ENCODE data around the gene TOR4A. TPM values are rescaled to one million over a fixed set of nuclear protein-coding genes. Genes with fewer than 3 reads are reported as not detected.

The TOR4A gene
- total RNA-seq, 2 experiments from 2014 or later: 11.7 to 22.3 TPM

DNA sequence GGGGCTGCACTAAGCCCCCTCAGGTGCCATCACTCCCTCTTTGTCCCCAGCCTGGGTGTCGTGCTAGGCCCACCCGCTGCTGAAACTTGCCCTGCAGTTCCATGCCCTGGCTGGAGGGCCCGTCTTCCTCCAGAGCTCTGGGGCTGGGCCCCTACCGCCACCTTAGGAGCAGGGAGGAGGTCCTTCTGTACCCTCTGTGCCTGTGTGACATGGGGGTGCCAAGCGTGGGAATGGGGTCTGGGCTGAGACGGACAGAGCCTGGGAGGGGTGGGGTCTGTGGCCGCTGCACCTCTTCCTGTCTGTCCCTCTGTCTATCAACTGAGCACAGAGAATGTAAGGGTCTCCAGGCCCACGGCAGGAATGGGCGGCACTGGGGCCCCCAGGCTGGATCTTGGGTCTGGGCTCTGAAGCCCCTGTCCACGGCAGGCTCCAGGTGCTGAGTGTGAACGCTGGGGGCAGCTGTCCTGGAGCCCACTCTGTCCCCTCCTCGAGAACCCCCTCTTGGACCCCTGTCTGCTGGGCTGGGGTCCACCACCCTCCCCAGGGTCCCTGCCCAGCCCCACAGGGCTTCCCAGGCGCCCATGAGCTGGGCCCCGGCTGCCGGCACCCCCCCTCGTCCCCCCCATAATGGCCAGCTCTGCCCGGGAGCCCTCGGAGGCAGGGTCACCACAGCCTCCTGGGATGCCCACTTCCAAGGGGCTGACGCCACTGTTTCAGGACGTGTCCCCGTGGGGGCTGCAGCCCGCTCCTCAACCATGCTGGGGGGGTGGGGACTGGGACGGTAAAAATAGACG lies 40.4 kb downstream of the TOR4A start:
- TF ChIP-seq, protein P1, sequence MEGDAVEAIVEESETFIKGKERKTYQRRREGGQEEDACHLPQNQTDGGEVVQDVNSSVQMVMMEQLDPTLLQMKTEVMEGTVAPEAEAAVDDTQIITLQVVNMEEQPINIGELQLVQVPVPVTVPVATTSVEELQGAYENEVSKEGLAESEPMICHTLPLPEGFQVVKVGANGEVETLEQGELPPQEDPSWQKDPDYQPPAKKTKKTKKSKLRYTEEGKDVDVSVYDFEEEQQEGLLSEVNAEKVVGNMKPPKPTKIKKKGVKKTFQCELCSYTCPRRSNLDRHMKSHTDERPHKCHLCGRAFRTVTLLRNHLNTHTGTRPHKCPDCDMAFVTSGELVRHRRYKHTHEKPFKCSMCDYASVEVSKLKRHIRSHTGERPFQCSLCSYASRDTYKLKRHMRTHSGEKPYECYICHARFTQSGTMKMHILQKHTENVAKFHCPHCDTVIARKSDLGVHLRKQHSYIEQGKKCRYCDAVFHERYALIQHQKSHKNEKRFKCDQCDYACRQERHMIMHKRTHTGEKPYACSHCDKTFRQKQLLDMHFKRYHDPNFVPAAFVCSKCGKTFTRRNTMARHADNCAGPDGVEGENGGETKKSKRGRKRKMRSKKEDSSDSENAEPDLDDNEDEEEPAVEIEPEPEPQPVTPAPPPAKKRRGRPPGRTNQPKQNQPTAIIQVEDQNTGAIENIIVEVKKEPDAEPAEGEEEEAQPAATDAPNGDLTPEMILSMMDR (conservative IDR thresholded peaks at IDR 0.05; ENCODE audit: low read length): no peak
- no peak for TF ChIP-seq EZH2phosphoT487 (IDR thresholded peaks at IDR 0.05; ENCODE audit: borderline replicate concordance, low read depth, low read length)
- no peaks in the 10 kb centered on the region for H3K9me2 ChIP-seq (ENCODE audit: insufficient read depth, low read length)
- POLR2A ChIA-PET: interaction anchor here (0.7 kb wide), 1 partner anchor 378 kb away, joined by 3 read pairs; no protein-coding TSS in a partner anchor
- no peak for DNase-seq (ENCODE audit: low spot score)
- H3K79me2 ChIP-seq (ENCODE audit: insufficient read depth, low read depth, low read length): no peaks in the 10 kb centered on the region
- CTCF ChIA-PET (ENCODE audit: unreplicated experiment): no interaction called here
- peaks cover 41% of the 10 kb centered on the region for H3K4me1 ChIP-seq (ENCODE audit: insufficient read depth, low read length, poor library complexity, severe bottlenecking)
- no peak overlapping the region for H3K27ac ChIP-seq (ENCODE audit: low read depth, low read length, poor library complexity, severe bottlenecking)
- no TSS peak for BruUV-seq (replicated peaks)
- H3K36me3 ChIP-seq (ENCODE audit: insufficient read depth, low read length): no peaks in the 10 kb centered on the region
- intact Hi-C loops (cut with micrococcal nuclease; ENCODE audit: unreplicated experiment): no loop called here
- no peak overlapping the region for H3K4me2 ChIP-seq (ENCODE audit: low read length)
- no peak overlapping the region for H2AFZ ChIP-seq (ENCODE audit: low read length)
- no peak overlapping the region for H3K4me3 ChIP-seq (ENCODE audit: low read depth, low read length, poor library complexity, severe bottlenecking)
- H3K9me3 ChIP-seq (ENCODE audit: low read length): no peaks in the 10 kb centered on the region
- no peaks in the 10 kb centered on the region for H4K20me1 ChIP-seq (ENCODE audit: insufficient read depth, low read length)

DNA sequence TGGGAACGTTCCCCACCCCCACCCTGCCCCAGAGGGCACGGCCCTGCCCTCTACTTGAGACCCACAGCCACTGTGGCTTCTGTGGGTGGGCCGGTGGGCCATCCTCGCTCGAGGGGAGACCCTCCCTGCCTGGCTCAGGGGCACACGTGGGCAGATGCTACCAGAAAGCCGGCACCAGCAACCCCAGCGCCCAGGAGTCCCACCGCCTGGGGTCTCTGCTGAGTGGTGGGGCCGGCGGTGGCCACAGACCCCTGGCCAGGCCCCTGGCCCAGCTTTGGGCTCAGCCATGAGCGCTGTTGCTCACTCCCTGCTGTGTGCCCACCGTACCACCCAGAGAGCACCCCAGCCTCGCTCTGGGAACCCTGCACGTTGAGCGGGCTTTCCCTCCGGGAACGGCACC lies 41.1 kb downstream of the TOR4A start:
- DNase-seq (ENCODE audit: low spot score): no peak
- ChIA-PET CTCF (ENCODE audit: unreplicated experiment) (no interaction called here), POLR2A (no interaction called here)
- Histone ChIP-seq H3K9me3 (ENCODE audit: low read length) (no peaks in the 10 kb centered on the region), H3K27ac (ENCODE audit: low read depth, low read length, poor library complexity, severe bottlenecking) (no peak overlapping the region), H3K36me3 (ENCODE audit: insufficient read depth, low read length) (no peaks in the 10 kb centered on the region), H2AFZ (ENCODE audit: low read length) (no peak overlapping the region), H3K4me1 (ENCODE audit: insufficient read depth, low read length, poor library complexity, severe bottlenecking) (peaks cover 41% of the 10 kb centered on the region), H3K4me3 (ENCODE audit: low read depth, low read length, poor library complexity, severe bottlenecking) (no peak overlapping the region), H3K4me2 (ENCODE audit: low read length) (no peak overlapping the region), H3K9me2 (ENCODE audit: insufficient read depth, low read length) (no peaks in the 10 kb centered on the region), H4K20me1 (ENCODE audit: insufficient read depth, low read length) (no peaks in the 10 kb centered on the region), H3K79me2 (ENCODE audit: insufficient read depth, low read depth, low read length) (no peaks in the 10 kb centered on the region)
- no peak for TF ChIP-seq EZH2phosphoT487 (IDR thresholded peaks at IDR 0.05; ENCODE audit: borderline replicate concordance, low read depth, low read length)
- TF ChIP-seq, protein P1 (conservative IDR thresholded peaks at IDR 0.05; ENCODE audit: low read length): no peak
- intact Hi-C loops (cut with micrococcal nuclease; ENCODE audit: unreplicated experiment): no loop called here
- BruUV-seq (replicated peaks): no TSS peak

DNA sequence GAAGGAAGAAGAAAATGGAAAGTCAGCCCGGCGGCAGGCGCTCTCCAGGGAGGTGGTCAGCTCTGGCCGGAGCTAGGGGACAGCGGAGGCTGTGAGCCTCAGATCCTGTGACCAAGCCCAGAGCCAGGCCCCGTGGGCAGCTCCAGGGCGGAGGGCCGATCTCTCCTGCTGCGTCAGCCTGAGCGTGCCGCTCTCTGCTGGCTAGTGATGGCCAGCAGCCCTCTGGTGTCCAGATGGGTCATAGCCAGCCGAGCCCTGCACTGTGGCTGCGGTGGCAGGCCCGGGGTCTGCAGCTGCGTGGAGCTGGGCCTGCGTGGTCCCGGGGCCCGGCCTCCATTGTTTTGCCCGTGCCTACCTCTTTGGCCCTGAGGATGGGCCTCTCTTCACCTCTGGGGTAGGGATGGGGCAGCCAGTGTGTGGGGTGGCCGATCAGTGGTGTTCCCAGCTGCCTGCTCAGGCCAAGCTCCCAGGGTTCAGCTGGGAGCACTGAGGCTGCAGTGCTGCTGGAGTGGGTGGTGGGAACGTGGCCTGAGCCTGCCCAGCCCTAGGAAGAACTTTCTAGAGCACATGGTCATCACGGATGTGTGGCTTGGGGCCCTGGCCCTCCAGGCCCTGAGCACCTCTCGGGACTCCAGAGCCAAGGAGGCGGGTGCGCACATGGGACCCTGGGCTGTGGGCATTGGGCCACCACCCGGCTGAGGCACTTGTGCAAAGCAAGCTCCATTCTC lies 41.6 kb downstream of the TOR4A start:
- CTCF ChIA-PET (ENCODE audit: unreplicated experiment): no interaction called here
- Histone ChIP-seq H4K20me1 (ENCODE audit: insufficient read depth, low read length) (no peaks in the 10 kb centered on the region), H2AFZ (ENCODE audit: low read length) (no peak overlapping the region), H3K36me3 (ENCODE audit: insufficient read depth, low read length) (no peaks in the 10 kb centered on the region), H3K4me3 (ENCODE audit: low read depth, low read length, poor library complexity, severe bottlenecking) (no peak overlapping the region), H3K9me2 (ENCODE audit: insufficient read depth, low read length) (no peaks in the 10 kb centered on the region), H3K4me1 (ENCODE audit: insufficient read depth, low read length, poor library complexity, severe bottlenecking) (peaks cover 41% of the 10 kb centered on the region), H3K4me2 (ENCODE audit: low read length) (no peak overlapping the region), H3K9me3 (ENCODE audit: low read length) (no peaks in the 10 kb centered on the region), H3K79me2 (ENCODE audit: insufficient read depth, low read depth, low read length) (no peaks in the 10 kb centered on the region), H3K27ac (ENCODE audit: low read depth, low read length, poor library complexity, severe bottlenecking) (no peak overlapping the region)
- POLR2A ChIA-PET: no interaction called here
- BruUV-seq (replicated peaks): no TSS peak
- intact Hi-C loops (cut with micrococcal nuclease; ENCODE audit: unreplicated experiment): no loop called here
- DNase-seq (ENCODE audit: low spot score): no peak
- no peak for TF ChIP-seq EZH2phosphoT487 (IDR thresholded peaks at IDR 0.05; ENCODE audit: borderline replicate concordance, low read depth, low read length)
- TF ChIP-seq, protein P1 (conservative IDR thresholded peaks at IDR 0.05; ENCODE audit: low read length): no peak
